NCI-H82 treated with DMSO at 0.1 percent for 48 hours (cell line): ENCODE measurements around the gene ZC3H12D.
"Not testable (repeated sequence)": the region's sequence is repeated elsewhere in the genome, so short reads cannot be mapped to it uniquely, and the experiment has no call there.

Experiments used
- DNase-seq: peaks from one replicate; lab custom pipeline; 2025; ENCODE audit not compliant: unreplicated experiment; lab: John Stamatoyannopoulos, UW

Gene ZC3H12D

GRCh38 chr6:149484733-149485700 is at the start of gene ZC3H12D:
TSS of gene ZC3H12D (minus strand) at chr6:149485014. CDS start at chr6:149474543, 10,471 bp downstream.
- DNase-seq: no peak

- no peak for DNase-seq
These were observed 44.8 kb upstream of the ZC3H12D start for GRCh38 chr6:149529650-149530049.

GRCh38 chr6:149515494-149515893 is 30.7 kb upstream of the ZC3H12D start:
- DNase-seq: no peak

- no peak for DNase-seq
These were observed 29.1 kb upstream of the ZC3H12D start for GRCh38 chr6:149513915-149514314.

GRCh38 chr6:149510793-149511512 is 26.1 kb upstream of the ZC3H12D start:
- no peak for DNase-seq

GRCh38 chr6:149508485-149508884 is 23.7 kb upstream of the ZC3H12D start:
- DNase-seq: no peak

GRCh38 chr6:149503872-149504271 is 19.1 kb upstream of the ZC3H12D start:
- no peak for DNase-seq

- DNase-seq: no peak
These were observed 18.5 kb upstream of the ZC3H12D start for GRCh38 chr6:149503276-149503675.

GRCh38 chr6:149501768-149502167 is 17.0 kb upstream of the ZC3H12D start:
- no peak for DNase-seq

- no peak for DNase-seq
These were observed 16.4 kb upstream of the ZC3H12D start for GRCh38 chr6:149501201-149501600.

- DNase-seq: no peak
These were observed 15.3 kb upstream of the ZC3H12D start for GRCh38 chr6:149500096-149500495.

- DNase-seq: no peak
These were observed 14.3 kb upstream of the ZC3H12D start for GRCh38 chr6:149499066-149499465.

- DNase-seq: no peak
These were observed 12.6 kb upstream of the ZC3H12D start for GRCh38 chr6:149497365-149497764.

- not testable (repeated sequence) for DNase-seq
These were observed 11.8 kb upstream of the ZC3H12D start for GRCh38 chr6:149496597-149496996.

- not testable (repeated sequence) for DNase-seq
These were observed 10.7 kb upstream of the ZC3H12D start for GRCh38 chr6:149495349-149496016.

GRCh38 chr6:149494810-149495209 is 10.0 kb upstream of the ZC3H12D start:
- DNase-seq: not testable (repeated sequence)

- DNase-seq: no peak
These were observed 9.0 kb upstream of the ZC3H12D start for GRCh38 chr6:149493761-149494320.

GRCh38 chr6:149492798-149493343 is 8.1 kb upstream of the ZC3H12D start:
- no peak for DNase-seq

- no peak for DNase-seq
These were observed 5.2 kb upstream of the ZC3H12D start for GRCh38 chr6:149489967-149490366.

- DNase-seq: no peak
These were observed 4.0 kb upstream of the ZC3H12D start for GRCh38 chr6:149488815-149489214.

- DNase-seq: no peak
These were observed 2.5 kb upstream of the ZC3H12D start for GRCh38 chr6:149487316-149487715.
